Astrocyte of the hippocampus (primary cell): ENCODE results near the gene GRM4.
A peak's percentile ranks its signal among the peaks of the same experiment; 100 is the strongest.

ENCODE experiments used
- DNase-seq: peaks from one replicate; pipeline ENCODE4 v3.0.0; 2011; ENCODE audit warnings: low read depth, low spot score

Gene GRM4

GRCh38 chr6:34064675-34065074, 81.2 kb downstream of the GRM4 start:
- no peak for DNase-seq

GRCh38 chr6:34063651-34064050, 82.2 kb downstream of the GRM4 start:
- DNase-seq = no peak

- no peak for DNase-seq
Measured at GRCh38 chr6:34062815-34063214, 83.1 kb downstream of the GRM4 start.

- no peak for DNase-seq
Measured at GRCh38 chr6:34062156-34062555, 83.7 kb downstream of the GRM4 start.

- DNase-seq = no peak
Measured at GRCh38 chr6:34061348-34061747, 84.5 kb downstream of the GRM4 start.

- no peak for DNase-seq
Measured at GRCh38 chr6:34059914-34060313, 86.0 kb downstream of the GRM4 start.

GRCh38 chr6:34059136-34059731, 86.7 kb downstream of the GRM4 start:
- peak; percentile 9 for DNase-seq

GRCh38 chr6:34057790-34058189, 88.1 kb downstream of the GRM4 start:
- DNase-seq = no peak

GRCh38 chr6:34057191-34057590, 88.7 kb downstream of the GRM4 start:
- no peak for DNase-seq

GRCh38 chr6:34056305-34057108, 89.4 kb downstream of the GRM4 start:
- no peak for DNase-seq

GRCh38 chr6:34055223-34055933, 90.5 kb downstream of the GRM4 start:
- DNase-seq = peak; percentile 80

GRCh38 chr6:34053721-34054120, 92.2 kb downstream of the GRM4 start:
- no peak for DNase-seq

- no peak for DNase-seq
Measured at GRCh38 chr6:34052918-34053608, 92.8 kb downstream of the GRM4 start.

- no peak for DNase-seq
Measured at GRCh38 chr6:34052071-34052825, 93.6 kb downstream of the GRM4 start.

- no peak for DNase-seq
Measured at GRCh38 chr6:34051331-34051919, 94.5 kb downstream of the GRM4 start.

- DNase-seq = no peak
Measured at GRCh38 chr6:34050691-34051090, 95.2 kb downstream of the GRM4 start.

- no peak for DNase-seq
Measured at GRCh38 chr6:34049395-34050342, 96.2 kb downstream of the GRM4 start.

- no peak for DNase-seq
Measured at GRCh38 chr6:34047913-34048867, 97.7 kb downstream of the GRM4 start.

- no peak for DNase-seq
Measured at GRCh38 chr6:34046617-34047016, 99.3 kb downstream of the GRM4 start.
